K562 (cell line): ENCODE measurements around the gene APPBP2.
"Not testable (repeated sequence)": the region's sequence is repeated elsewhere in the genome, so short reads cannot be mapped to it uniquely, and the experiment has no call there.

Experiments used
- DNMT1 ChIP-seq: fragments of 450-650 bp; IDR thresholded peaks from 2 replicates; pipeline ENCODE4 v1.6.1; 2016; ENCODE audit warnings: antibody characterized with exemption, mild to moderate bottlenecking
- FOSL1 ChIP-seq: fragments of 200-800 bp; sonication (Bioruptor generic); conservative IDR thresholded peaks from 2 replicates; pipeline ENCODE4 v1.6.1; 2016; ENCODE audit warnings: missing genetic modification characterization, missing compliant biosample characterization
- FOXJ2 ChIP-seq: fragments of 200-800 bp; sonication (Bioruptor generic); IDR thresholded peaks from 2 replicates; pipeline ENCODE4 v1.6.1; 2016; ENCODE audit warnings: missing genetic modification characterization, missing compliant biosample characterization
- HIVEP1 ChIP-seq: fragments of 250-450 bp; sonication (Bioruptor Pico); IDR thresholded peaks from 2 replicates; pipeline ENCODE4 v1.4.0; 2020; ENCODE audit warnings: mild to moderate bottlenecking
- MAFK ChIP-seq: IDR thresholded peaks from 2 replicates; pipeline ENCODE4 v1.6.1; 2011; ENCODE audit warnings: low read length, improper control_type of control experiment
- MXI1 ChIP-seq: IDR thresholded peaks from 2 replicates; pipeline ENCODE4 v1.6.1; 2011; ENCODE audit warnings: low read depth, mild to moderate bottlenecking, improper control_type of control experiment, low read length
- MYNN ChIP-seq, 2 experiments: sonication (generic); formaldehyde crosslinking in 1 of 2; IDR thresholded peaks; 2 replicates each; pipeline versions ENCODE4 v1.5.0 to v1.6.1; 2016 to 2020; ENCODE audit warnings: antibody characterized with exemption in 1 of 2, missing genetic modification reagents in 1 of 2
- POLR2AphosphoS2 ChIP-seq: IDR thresholded peaks from 2 replicates; pipeline ENCODE4 v1.6.1; 2012; ENCODE audit warnings: low read length, improper control_type of control experiment
- RAD21 ChIP-seq, 2 experiments: fragments of 250-450 bp in 1 of 2; fragments of 450-650 bp in 1 of 2; sonication (Bioruptor Pico) in 1 of 2; formaldehyde crosslinking in 1 of 2; IDR thresholded peaks in 1 of 2; conservative IDR thresholded peaks in 1 of 2; 2 replicates each; pipeline versions ENCODE4 v1.4.0 to v1.8.0; 2020 to 2022; ENCODE audit warnings: mild to moderate bottlenecking in 2 of 2, moderate library complexity in 1 of 2
- SMC3 ChIP-seq: conservative IDR thresholded peaks from 2 replicates; pipeline ENCODE4 v1.6.1; 2011; ENCODE audit warnings: low read depth, low read length, improper control_type of control experiment; ENCODE audit not compliant: insufficient read depth
- SREBF2 ChIP-seq: sonication (generic); formaldehyde crosslinking; IDR thresholded peaks from 2 replicates; pipeline ENCODE4 v1.4.0; 2020; ENCODE audit warnings: mild to moderate bottlenecking, missing genetic modification reagents
- ZBTB1 ChIP-seq: sonication (generic); formaldehyde crosslinking; IDR thresholded peaks from 2 replicates; pipeline ENCODE4 v1.8.1; 2023; ENCODE audit warnings: missing genetic modification reagents, low read depth, mild to moderate bottlenecking, borderline replicate concordance
- ZFP36 ChIP-seq: fragments of 150-350 bp; IDR thresholded peaks from 2 replicates; pipeline ENCODE4 v1.6.1; 2018; ENCODE audit warnings: low read length, low read depth; ENCODE audit not compliant: partially characterized antibody
- TF ChIP-seq, protein P1 (sequence below), 3 experiments: IDR thresholded peaks in 2 of 3; conservative IDR thresholded peaks in 1 of 3; 2 replicates each; pipeline ENCODE4 v1.5.1; 2011 to 2012; ENCODE audit warnings: low read length in 3 of 3, mild to moderate bottlenecking in 3 of 3, control low read depth in 2 of 3, improper control_type of control experiment in 1 of 3, inconsistent platforms in 1 of 3, low read depth in 1 of 3, mixed read lengths in 1 of 3, moderate library complexity in 1 of 3; ENCODE audit not compliant: insufficient read depth in 2 of 3

DNA sequence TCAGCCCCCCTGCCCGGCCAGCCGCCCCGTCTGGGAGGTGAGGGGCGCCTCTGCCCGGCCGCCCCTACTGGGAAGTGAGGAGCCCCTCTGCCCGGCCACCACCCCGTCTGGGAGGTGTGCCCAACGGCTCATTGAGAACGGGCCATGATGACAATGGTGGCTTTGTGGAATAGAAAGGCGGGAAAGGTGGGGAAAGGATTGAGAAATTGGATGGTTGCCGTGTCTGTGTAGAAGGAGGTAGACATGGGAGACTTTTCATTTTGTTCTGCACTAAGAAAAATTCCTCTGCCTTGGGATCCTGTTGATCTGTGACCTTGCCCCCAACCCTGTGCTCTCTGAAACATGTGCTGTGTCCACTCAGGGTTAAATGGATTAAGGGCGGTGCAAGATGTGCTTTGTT is 26.2 kb upstream of the APPBP2 start:
- not testable (repeated sequence) for TF ChIP-seq FOXJ2 (tag); SMC3; SREBF2; ZBTB1 (CRISPR knock-in tag); POLR2AphosphoS2; MXI1; ZFP36; FOSL1 (tag); HIVEP1 (CRISPR knock-in tag); MAFK; RAD21 (CRISPR knock-in tag; conservative IDR thresholded peaks at IDR 0.05 in 1 of 2, IDR thresholded peaks at IDR 0.05 in 1 of 2); DNMT1; MYNN (IDR thresholded peaks at IDR 0.05); MYNN (CRISPR knock-in tag; IDR thresholded peaks at IDR 0.05)
- TF ChIP-seq, protein P1, sequence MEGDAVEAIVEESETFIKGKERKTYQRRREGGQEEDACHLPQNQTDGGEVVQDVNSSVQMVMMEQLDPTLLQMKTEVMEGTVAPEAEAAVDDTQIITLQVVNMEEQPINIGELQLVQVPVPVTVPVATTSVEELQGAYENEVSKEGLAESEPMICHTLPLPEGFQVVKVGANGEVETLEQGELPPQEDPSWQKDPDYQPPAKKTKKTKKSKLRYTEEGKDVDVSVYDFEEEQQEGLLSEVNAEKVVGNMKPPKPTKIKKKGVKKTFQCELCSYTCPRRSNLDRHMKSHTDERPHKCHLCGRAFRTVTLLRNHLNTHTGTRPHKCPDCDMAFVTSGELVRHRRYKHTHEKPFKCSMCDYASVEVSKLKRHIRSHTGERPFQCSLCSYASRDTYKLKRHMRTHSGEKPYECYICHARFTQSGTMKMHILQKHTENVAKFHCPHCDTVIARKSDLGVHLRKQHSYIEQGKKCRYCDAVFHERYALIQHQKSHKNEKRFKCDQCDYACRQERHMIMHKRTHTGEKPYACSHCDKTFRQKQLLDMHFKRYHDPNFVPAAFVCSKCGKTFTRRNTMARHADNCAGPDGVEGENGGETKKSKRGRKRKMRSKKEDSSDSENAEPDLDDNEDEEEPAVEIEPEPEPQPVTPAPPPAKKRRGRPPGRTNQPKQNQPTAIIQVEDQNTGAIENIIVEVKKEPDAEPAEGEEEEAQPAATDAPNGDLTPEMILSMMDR (IDR thresholded peaks at IDR 0.05 in 2 of 3, conservative IDR thresholded peaks at IDR 0.05 in 1 of 3; ENCODE audit: insufficient read depth in 2 of 3, low read depth in 1 of 3, low read length in 3 of 3): not testable (repeated sequence)
